Progenitor cell of endocrine pancreas (in vitro differentiated cells): ENCODE data around the gene ASAP3. TPM values are rescaled to one million over a fixed set of nuclear protein-coding genes. Genes with fewer than 3 reads are reported as not detected.
"Not testable (repeated sequence)": the region's sequence is repeated elsewhere in the genome, so short reads cannot be mapped to it uniquely, and the experiment has no call there.

ENCODE experiments used
- DNase-seq: peaks from one replicate; pipeline ENCODE4 v3.0.0; 2021; ENCODE audit warnings: low spot score; ENCODE audit not compliant: unreplicated experiment
- H3K27ac Mint-ChIP-seq: 2 replicates; pipeline ENCODE4 v1.8.0; 2021; ENCODE audit warnings: mild to moderate bottlenecking, moderate library complexity, mixed read lengths
- H3K27me3 Mint-ChIP-seq: 2 replicates; pipeline ENCODE4 v1.8.0; 2021; ENCODE audit warnings: mixed read lengths
- H3K36me3 Mint-ChIP-seq: 2 replicates; pipeline ENCODE4 v1.8.0; 2022; ENCODE audit warnings: mixed read lengths; ENCODE audit not compliant: insufficient read depth
- H3K4me1 Mint-ChIP-seq: 2 replicates; pipeline ENCODE4 v1.8.0; 2021; ENCODE audit warnings: low read depth, mixed read lengths
- H3K4me3 Mint-ChIP-seq: 2 replicates; pipeline ENCODE4 v1.8.0; 2021; ENCODE audit warnings: low read depth, mild to moderate bottlenecking, moderate library complexity, mixed read lengths
- H3K9me3 Mint-ChIP-seq: 2 replicates; pipeline ENCODE4 v1.8.0; 2021; ENCODE audit warnings: low read depth, mixed read lengths
- total RNA-seq: library from RNA; stranded (reverse); gene quantifications from 2 replicates; pipeline ENCODE4 v1.2.1, GENCODE V29; 2021
- TF ChIP-seq, protein P1 (sequence below): fragments of 200-600 bp; sonication (generic); IDR thresholded peaks from one replicate; pipeline ENCODE4 v1.5.0; 2021; ENCODE audit warnings: antibody characterized with exemption, mild to moderate bottlenecking; ENCODE audit not compliant: unreplicated experiment

ASAP3 gene
- total RNA-seq, 1 donor from 2014 or later: 67.8 TPM

DNA sequence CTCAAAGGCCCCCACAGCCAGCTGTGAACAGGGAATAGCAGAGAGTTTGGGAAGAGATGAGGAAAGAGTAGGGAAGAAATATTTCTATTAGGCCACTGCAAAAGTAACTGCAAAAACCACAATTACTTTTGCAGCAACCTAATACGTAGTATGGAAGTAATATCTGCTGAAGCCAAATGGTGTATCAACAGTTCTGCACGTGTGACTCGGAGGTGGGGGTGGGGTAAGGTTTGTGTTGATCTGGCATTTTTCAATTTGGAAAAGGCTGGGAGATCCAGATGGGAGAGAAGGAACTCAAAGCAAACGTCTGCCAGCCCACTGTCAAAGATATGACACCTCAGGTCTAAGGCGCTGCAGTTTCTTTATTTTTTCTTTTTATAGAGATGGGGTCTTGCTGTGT lies 103.3 kb downstream of the ASAP3 start:
- H3K4me1 Mint-ChIP-seq: peaks cover 7% of the 10 kb centered on the region
- H3K27me3 Mint-ChIP-seq: no peaks in the 10 kb centered on the region
- no peak for DNase-seq
- no peak overlapping the region for H3K27ac Mint-ChIP-seq
- H3K36me3 Mint-ChIP-seq: peaks cover 6% of the 10 kb centered on the region
- no peaks in the 10 kb centered on the region for H3K9me3 Mint-ChIP-seq
- TF ChIP-seq, protein P1, sequence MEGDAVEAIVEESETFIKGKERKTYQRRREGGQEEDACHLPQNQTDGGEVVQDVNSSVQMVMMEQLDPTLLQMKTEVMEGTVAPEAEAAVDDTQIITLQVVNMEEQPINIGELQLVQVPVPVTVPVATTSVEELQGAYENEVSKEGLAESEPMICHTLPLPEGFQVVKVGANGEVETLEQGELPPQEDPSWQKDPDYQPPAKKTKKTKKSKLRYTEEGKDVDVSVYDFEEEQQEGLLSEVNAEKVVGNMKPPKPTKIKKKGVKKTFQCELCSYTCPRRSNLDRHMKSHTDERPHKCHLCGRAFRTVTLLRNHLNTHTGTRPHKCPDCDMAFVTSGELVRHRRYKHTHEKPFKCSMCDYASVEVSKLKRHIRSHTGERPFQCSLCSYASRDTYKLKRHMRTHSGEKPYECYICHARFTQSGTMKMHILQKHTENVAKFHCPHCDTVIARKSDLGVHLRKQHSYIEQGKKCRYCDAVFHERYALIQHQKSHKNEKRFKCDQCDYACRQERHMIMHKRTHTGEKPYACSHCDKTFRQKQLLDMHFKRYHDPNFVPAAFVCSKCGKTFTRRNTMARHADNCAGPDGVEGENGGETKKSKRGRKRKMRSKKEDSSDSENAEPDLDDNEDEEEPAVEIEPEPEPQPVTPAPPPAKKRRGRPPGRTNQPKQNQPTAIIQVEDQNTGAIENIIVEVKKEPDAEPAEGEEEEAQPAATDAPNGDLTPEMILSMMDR: no peak
- H3K4me3 Mint-ChIP-seq: no peak overlapping the region

DNA sequence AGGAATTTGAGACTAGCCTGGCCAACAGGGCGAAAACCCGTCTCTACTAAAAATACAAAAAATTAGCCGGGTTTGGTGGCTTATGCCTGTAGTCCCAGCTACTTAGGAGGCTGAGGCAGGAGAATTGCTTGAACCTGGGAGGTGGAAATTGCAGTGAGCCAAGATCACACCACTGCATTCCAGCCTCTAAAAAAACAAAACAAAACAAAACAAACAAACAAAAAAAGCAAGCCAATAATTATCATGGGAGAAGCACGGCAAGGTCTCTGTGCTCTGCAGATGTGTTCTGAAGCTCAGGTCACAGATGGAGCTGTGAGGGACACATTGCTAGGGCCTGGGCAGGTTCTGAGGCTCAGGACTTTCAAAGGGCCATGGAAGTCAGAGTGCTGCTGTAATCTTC lies 103.7 kb downstream of the ASAP3 start:
- H3K4me3 Mint-ChIP-seq, H3K9me3 Mint-ChIP-seq, H3K4me1 Mint-ChIP-seq, H3K27ac Mint-ChIP-seq, DNase-seq, H3K27me3 Mint-ChIP-seq, H3K36me3 Mint-ChIP-seq: not testable (repeated sequence)

Other genes with a start within 250 kb of the ASAP3 start
- gene HNRNPR, start 139.9 kb downstream of the ASAP3 start, total RNA-seq: 201 and 212 TPM in 2 replicates
- 13.7 and 13.9 TPM in 2 replicates for gene ZNF436, start 114.3 kb downstream of the ASAP3 start, total RNA-seq
- gene TCEA3, start 59.4 kb downstream of the ASAP3 start, total RNA-seq: 12.9 and 13.6 TPM in 2 replicates
- gene E2F2, start 47.1 kb upstream of the ASAP3 start, total RNA-seq: 7.8 and 9.7 TPM in 2 replicates
- gene ID3, start 75.3 kb upstream of the ASAP3 start, total RNA-seq: 420 and 434 TPM in 2 replicates
- gene RPL11, start 207.6 kb upstream of the ASAP3 start, total RNA-seq: 1,136 and 1,157 TPM in 2 replicates